ENCODE results near the gene TNKS2.
"Not testable (repeated sequence)": the region's sequence is repeated elsewhere in the genome, so short reads cannot be mapped to it uniquely, and the experiment has no call there.

The TNKS2 gene

GRCh38 chr10:91797874-91798648, at the start of gene TNKS2:
TSS of gene TNKS2 (plus strand) at chr10:91798426. CDS start at chr10:91798691, 265 bp downstream.
- peak; percentile 79 for DNase-seq

- not testable (repeated sequence) for DNase-seq
Measured at GRCh38 chr10:91749592-91749991, 48.6 kb upstream of the TNKS2 start.

- no peak for DNase-seq
Measured at GRCh38 chr10:91756286-91756685, 41.9 kb upstream of the TNKS2 start.

- no peak for DNase-seq
Measured at GRCh38 chr10:91758303-91759146, 39.7 kb upstream of the TNKS2 start.

GRCh38 chr10:91759581-91759986, 38.6 kb upstream of the TNKS2 start:
- no peak for DNase-seq

- no peak for DNase-seq
Measured at GRCh38 chr10:91761721-91762120, 36.5 kb upstream of the TNKS2 start.

GRCh38 chr10:91762878-91763277, 35.3 kb upstream of the TNKS2 start:
- no peak for DNase-seq

GRCh38 chr10:91766676-91767075, 31.6 kb upstream of the TNKS2 start:
- no peak for DNase-seq

- no peak for DNase-seq
Measured at GRCh38 chr10:91768123-91768522, 30.1 kb upstream of the TNKS2 start.

- no peak for DNase-seq
Measured at GRCh38 chr10:91771907-91772306, 26.3 kb upstream of the TNKS2 start.

GRCh38 chr10:91772461-91772860, 25.8 kb upstream of the TNKS2 start:
- DNase-seq, result no peak

GRCh38 chr10:91772869-91773268, 25.4 kb upstream of the TNKS2 start:
- DNase-seq, result no peak

GRCh38 chr10:91774571-91774970, 23.7 kb upstream of the TNKS2 start:
- DNase-seq, result no peak

- no peak for DNase-seq
Measured at GRCh38 chr10:91775731-91776130, 22.5 kb upstream of the TNKS2 start.

- DNase-seq, result no peak
Measured at GRCh38 chr10:91776266-91776665, 22.0 kb upstream of the TNKS2 start.

GRCh38 chr10:91778485-91778884, 19.7 kb upstream of the TNKS2 start:
- DNase-seq, result no peak

- DNase-seq, result no peak
Measured at GRCh38 chr10:91779011-91779605, 19.1 kb upstream of the TNKS2 start.

- no peak for DNase-seq
Measured at GRCh38 chr10:91782539-91782938, 15.7 kb upstream of the TNKS2 start.

- no peak for DNase-seq
Measured at GRCh38 chr10:91785830-91786229, 12.4 kb upstream of the TNKS2 start.

- DNase-seq, result no peak
Measured at GRCh38 chr10:91787258-91787657, 11.0 kb upstream of the TNKS2 start.

GRCh38 chr10:91787810-91788209, 10.4 kb upstream of the TNKS2 start:
- DNase-seq, result no peak

GRCh38 chr10:91788527-91788926, 9.7 kb upstream of the TNKS2 start:
- DNase-seq, result no peak

- no peak for DNase-seq
Measured at GRCh38 chr10:91796331-91797047, 1.7 kb upstream of the TNKS2 start.
